ENCODE data around the gene ZNF679.

DNA sequence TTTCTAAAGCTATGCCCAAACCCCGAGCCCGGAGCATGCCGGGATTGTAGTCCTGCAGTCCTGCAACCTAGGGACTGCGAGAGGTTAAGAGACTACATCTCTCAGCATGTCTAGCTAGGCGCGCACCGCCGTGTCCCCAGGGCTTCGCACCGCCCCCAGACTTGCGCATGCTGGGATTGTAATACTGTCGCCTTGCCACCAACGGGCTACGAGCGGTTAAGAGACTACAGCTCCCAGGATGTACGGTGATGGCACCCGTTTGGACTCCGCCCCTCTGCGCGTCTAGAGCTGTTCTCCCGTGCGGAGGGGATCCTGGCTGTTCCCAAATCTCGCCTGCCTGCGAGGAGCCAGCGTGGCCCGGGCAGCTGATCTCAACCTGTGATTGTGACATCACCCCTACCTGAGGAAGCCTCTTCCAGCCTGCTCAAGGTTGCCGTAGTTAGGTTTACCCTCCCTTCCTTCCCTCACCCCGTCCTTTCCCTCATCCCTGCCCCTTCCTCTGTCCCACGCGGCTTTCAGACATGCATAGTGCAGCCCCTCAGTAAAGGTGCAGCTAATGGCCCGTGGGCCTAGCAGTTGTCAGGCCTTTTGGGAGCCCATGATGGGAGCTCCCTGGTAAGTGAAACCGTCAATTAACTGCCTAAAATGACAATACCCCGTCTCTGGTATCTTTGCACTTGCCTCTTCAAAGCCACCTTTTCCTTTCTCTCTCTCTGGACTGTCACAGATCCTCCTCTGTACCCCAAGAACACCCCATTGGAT is 79.2 kb downstream of the ZNF679 start:
- TF ChIP-seq, protein P1, sequence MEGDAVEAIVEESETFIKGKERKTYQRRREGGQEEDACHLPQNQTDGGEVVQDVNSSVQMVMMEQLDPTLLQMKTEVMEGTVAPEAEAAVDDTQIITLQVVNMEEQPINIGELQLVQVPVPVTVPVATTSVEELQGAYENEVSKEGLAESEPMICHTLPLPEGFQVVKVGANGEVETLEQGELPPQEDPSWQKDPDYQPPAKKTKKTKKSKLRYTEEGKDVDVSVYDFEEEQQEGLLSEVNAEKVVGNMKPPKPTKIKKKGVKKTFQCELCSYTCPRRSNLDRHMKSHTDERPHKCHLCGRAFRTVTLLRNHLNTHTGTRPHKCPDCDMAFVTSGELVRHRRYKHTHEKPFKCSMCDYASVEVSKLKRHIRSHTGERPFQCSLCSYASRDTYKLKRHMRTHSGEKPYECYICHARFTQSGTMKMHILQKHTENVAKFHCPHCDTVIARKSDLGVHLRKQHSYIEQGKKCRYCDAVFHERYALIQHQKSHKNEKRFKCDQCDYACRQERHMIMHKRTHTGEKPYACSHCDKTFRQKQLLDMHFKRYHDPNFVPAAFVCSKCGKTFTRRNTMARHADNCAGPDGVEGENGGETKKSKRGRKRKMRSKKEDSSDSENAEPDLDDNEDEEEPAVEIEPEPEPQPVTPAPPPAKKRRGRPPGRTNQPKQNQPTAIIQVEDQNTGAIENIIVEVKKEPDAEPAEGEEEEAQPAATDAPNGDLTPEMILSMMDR (IDR thresholded peaks at IDR 0.05), result peak in 4 of 7 experiments; percentile 50 to 60 (median 52)
- TF ChIP-seq POLR2A (IDR thresholded peaks at IDR 0.05), result peak; percentile 34 to 78 (median 73)
